GM18502 (cell line): Measurements from ENCODE around the gene ATG4B.
"Not testable (repeated sequence)": the region's sequence is repeated elsewhere in the genome, so short reads cannot be mapped to it uniquely, and the experiment has no call there.

ENCODE experiments used
- ATAC-seq: cut with Tn5 transposase; IDR thresholded peaks from one replicate; pipeline ENCODE4 v1.9.1; 2021; ENCODE audit warnings: mild to moderate bottlenecking; ENCODE audit not compliant: unreplicated experiment, poor library complexity

The ATG4B gene

GRCh38 chr2:241660593-241661213 lies 23.2 kb downstream of the ATG4B start:
- no peak for ATAC-seq

GRCh38 chr2:241662731-241663130 lies 25.2 kb downstream of the ATG4B start:
- ATAC-seq, result not testable (repeated sequence)

GRCh38 chr2:241665731-241666440 lies 28.4 kb downstream of the ATG4B start:
- no peak for ATAC-seq

GRCh38 chr2:241666627-241667400 lies 29.3 kb downstream of the ATG4B start:
- ATAC-seq, result no peak

GRCh38 chr2:241668354-241668753 lies 30.9 kb downstream of the ATG4B start:
- ATAC-seq, result no peak

DNA sequence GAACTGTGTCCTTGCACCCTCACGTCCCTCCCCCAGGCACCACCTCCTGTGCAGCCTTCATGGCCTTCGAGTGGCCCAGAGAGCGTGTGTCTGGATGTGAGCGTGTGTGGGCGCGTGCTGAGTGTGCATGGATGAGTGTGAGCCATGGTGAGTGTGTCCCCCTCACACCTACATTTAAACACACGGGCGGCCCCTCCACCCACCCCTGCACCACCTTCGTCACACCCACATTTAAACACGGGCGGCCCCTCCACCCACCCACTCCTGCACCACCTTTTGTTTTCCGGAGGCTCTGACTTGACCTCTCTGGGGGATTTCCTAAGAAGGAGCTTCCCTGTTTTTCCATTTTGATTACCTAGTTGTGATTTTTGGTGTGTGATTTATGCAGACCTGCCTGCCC lies 31.3 kb downstream of the ATG4B start:
- ATAC-seq, result no peak

DNA sequence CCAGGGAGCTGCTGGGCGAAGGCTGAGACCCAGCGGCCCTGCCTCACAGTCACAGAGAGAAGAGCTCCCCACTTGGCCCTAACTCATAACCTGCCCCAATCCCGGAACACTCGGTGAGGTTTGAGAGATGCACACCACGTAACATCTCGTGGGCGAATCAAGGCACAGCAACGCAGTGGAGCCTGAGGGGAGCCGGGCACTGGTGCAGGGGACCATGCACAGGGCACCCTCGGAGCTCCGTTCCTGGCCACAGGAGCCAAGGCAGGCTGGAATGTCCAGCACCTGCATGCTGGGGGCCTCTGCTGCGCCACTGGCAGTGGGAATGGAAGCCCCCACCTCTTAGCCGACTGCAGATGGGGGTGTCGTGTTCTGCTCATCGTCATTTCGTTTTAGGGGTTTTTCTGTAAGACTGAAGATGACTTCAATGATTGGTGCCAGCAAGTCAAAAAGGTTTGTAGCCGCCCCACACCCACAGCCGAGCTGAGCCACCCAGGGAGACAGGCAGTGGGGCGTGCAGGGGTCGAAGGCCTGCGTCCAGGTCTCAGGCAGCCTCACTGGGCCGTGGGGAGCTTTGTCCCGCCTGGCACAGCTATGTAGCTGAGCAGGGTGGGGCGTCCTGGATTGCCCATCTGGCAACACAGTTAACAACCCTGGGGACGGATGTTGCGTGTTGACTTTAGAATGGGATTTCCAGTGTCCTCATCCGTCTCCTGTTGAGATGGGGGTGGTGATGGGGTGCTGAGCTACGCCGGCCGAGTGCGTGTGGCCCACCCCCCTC lies 33.0 kb downstream of the ATG4B start:
- no peak for ATAC-seq

DNA sequence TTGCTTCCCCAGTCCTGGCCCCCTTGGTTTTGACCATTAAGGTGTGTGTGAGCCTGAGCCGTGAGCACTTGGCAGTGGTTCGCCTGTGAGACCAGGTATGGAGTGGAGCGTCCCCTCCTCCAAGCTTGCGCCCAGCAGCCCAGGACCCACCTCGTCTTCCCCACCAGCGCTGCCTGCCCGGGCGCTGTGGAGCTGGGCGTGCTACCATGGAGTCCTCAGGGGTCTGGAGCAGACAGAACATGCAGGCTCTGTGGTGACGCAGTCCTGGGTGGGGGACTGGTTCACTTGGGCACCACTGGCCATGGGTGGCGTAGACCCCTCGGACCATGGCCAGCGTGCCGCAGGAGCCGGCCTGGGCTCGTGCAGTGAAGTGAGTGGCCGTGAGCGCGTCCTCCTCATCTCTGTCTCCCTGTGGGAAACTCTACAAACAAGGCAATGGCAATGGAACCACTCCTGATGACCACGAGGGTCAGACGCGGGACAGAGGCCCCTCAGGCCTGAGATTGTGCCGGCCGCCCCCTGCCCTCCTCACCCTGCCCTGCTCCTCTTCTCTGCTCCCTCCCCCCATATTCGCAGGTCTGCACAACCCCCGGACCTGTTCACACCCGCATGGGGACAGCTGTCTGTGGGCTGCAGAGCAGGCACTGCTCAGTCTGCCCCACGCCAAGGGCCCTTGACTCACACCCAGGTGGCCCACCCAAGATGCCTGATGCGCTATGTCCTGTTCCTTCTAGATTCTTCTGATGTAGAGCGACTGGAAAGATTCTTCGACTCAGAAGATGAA lies 34.2 kb downstream of the ATG4B start:
- ATAC-seq, result no peak

DNA sequence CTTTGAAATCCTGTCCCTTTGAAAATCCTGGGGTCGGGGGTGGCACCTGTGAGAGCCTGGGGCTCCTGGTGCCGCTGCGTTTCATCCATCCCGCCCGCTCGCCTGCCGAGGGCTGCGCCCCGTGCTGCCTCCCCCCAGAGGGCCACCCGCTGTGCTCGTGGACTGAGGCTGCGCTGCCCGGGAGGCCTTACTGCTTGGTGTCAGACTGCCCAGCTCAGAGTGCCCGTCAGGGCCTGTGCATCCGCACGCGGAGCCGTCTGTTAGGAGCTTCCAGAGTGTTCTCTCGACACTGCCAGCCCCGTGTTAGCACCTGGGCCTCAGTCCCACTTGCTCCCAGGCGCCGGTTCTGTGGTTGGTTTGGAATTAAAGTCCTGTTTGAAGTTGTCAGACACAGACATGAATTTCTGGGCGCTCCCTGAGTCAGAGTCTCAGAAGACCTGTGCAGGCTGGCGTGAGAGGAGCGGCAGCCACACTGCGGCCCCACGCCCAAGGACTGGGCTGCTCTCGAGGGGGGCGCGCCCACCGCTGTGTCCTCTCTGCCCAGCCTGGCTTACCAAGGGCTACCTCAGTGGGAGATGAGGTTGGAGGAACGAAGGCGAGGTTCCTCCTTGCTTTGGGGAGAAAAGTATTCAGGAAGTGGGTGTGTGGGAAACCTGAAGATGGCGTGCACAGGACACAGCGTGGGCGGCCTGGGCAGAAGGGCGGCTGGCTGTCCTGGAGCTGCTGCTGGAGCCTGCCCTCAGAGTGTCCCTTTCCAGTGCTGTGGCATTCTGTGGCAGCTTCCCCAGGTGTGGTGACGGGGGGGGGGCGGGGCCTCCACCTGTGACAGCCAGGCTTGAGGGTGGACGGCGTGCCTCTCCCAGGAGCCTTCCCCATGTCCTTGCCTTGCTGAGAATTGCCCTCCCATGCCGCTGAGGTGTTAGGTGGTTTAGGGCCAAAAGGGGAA lies 35.0 kb downstream of the ATG4B start:
- no peak for ATAC-seq

DNA sequence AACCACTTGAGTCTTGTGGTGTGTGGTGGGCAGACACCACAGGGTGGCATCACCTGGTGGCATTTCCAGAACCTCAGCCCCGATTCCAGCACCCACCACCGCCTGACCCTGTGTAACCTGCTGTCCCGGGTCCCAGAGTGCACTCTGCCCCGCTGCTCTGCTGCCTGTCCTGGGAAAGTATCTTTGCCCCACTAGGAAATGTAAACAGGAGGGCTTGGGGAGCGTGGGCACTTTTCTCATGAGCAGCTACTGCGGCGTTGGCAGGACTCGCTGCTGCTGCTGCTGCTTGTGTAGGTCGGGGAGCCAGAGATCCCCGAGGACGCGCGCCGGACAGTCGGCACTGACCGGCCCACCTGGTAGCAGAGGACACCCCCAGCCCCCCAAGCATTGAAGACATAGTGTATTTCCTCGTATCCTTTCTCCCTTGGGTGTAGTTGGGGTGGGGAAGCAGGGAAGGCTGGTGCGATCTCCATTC lies 35.7 kb downstream of the ATG4B start:
- no peak for ATAC-seq

DNA sequence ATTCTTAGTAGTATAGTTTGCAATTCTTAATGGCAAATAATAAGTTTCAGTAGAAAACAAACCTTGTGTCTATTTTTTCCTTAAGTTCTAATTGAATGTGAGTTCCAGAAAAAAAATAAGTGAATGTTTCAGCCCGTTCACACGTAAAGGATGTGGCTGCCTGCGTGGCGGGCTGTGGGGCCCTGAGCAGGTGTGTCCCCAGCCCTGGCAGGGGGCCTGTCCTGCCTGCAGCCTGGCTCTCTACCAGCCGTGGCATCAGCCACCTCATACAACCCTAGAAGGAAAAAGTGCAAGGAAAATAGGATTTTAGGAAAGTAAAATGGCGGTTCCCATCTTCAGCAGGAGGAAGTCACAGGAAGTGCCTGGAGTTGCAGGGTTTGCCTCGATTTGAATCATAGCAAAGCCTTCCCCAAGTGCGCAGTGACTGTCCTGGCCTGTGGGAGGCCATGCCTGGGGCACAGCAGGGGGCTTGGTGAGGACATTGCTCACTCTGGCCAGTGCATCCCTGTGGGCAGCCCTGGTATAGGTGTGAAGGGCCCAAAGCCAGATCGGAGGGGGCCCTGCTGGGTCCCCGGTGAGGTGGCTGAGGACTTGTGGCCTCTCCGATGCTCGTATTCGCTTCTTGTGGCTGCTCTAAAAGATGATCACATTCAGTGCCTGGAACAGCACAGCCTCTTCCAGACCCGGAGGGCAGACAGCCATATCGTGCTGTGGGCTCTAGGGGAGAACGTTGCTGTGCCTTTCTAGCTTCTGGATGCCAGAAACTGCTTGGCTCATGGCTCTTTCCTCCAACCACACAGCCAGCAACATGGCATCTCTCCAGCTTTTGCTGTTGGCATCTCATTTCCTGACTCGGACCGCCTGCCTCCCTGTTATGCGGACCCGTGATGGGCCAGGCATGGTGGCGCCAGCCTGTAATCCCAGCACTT lies 36.6 kb downstream of the ATG4B start:
- no peak for ATAC-seq

DNA sequence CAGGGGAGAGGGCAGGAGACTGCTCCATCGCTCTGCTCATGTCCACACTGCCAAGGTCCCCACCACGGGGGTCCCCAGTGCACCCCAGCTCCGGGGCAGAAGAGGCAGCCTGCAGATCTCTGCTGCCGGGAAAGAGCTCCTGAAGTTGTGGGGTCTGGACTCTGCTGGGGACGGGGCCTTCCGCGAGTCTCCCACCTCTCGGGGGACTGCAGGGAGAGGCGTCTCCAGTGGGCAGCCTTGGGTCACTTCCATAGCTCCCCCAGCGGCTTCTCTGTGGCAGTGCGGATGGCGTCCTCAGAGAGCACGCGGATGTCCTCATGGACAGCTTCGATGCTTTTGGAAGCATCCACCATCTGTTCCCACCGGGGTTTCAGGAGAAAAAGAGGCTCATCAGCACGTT lies 38.4 kb downstream of the ATG4B start:
- no peak for ATAC-seq

GRCh38 chr2:241676665-241677064 lies 39.2 kb downstream of the ATG4B start:
- no peak for ATAC-seq

DNA sequence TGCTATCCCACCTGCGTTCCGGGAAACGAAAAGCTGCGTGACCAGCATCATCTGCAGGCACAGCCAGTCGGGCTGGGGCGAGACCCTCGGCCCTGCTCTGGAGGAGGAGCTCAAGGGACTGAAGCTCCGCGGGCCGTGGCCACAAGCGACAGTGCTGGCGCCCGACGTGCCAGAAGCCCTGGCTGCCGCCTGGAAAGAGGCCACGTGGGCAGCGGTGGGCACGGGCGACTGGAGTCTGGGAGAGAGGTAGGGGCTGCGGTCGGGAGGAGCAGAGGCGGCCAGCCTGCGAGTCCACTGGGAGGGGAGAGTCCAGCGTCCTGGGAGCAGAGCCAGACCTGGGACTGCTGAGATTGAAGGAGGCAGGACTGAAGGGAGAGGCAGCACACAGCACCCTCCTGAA lies 39.9 kb downstream of the ATG4B start:
- no peak for ATAC-seq

DNA sequence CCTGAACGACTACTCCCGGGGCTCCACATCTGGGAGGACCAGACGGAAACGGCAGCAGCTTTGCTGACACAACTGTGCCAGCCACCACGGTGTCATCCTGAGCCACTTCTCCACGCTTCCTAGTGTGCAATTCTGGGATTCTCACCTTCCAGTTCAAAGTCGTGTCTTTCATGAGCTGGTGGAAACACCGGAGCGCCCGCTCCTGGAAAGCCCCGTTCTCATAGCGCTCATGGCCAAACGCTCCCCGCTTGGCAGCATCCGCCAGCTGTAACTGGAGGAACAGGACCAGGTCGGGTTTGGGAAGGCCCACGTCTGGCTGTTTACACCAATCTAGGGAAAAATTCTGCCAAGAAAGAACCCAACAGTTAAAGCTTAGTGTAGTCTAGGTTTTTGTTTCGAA lies 40.8 kb downstream of the ATG4B start:
- ATAC-seq, result no peak

GRCh38 chr2:241678784-241679540 lies 41.5 kb downstream of the ATG4B start:
- ATAC-seq, result no peak

DNA sequence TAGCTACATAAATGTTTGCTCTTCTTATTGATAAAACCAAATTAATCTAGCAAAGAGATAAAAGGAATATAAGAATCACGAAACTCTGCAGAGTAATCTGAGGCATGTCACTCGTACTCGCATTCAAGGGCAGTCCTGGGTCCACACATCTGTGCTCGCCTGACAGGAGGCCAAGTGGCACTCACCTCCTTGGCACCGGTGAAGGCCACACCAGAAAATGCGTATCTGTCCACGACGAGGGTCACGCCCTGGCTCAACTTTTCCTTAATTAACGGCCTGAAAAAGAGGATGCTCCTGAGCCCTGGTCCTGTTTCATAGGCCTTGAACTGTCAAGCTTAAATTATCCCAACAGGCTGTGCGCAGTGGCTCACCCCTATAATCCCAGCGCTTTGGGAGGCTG lies 42.6 kb downstream of the ATG4B start:
- no peak for ATAC-seq
